ENCODE results near the gene AMER1. TPM values are rescaled to one million over a fixed set of nuclear protein-coding genes. Genes with fewer than 3 reads are reported as not detected.

The AMER1 gene
- polyA plus RNA-seq, 3 donors, result 1.0 to 1.8 (median 1.1) TPM

DNA sequence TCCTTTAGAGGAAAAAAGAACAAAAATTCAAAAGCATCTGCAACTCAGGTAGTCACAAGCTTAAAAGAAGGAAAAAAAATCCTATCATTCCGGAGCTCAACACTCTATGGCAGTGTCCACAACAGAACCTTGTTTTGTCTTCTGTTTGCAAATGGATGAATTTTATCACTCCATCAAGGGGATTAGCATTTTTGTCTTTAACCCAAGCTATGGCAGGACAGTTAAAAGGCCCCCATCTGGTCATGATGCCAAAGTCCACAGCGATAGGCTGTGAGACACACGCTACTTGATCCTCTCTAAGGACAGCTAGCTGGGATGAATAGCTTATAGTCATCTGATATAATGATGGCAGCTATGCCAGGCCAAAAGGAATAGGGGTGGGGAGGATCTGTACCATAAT, 16.6 kb downstream of the AMER1 start:
- no peak overlapping the region for H3K27ac ChIP-seq (ENCODE audit: low read depth, low read length)
- 86 to 100% (median 98%) methylated on average over 3 of the region's 3 CpGs for WGBS, 3 donors

DNA sequence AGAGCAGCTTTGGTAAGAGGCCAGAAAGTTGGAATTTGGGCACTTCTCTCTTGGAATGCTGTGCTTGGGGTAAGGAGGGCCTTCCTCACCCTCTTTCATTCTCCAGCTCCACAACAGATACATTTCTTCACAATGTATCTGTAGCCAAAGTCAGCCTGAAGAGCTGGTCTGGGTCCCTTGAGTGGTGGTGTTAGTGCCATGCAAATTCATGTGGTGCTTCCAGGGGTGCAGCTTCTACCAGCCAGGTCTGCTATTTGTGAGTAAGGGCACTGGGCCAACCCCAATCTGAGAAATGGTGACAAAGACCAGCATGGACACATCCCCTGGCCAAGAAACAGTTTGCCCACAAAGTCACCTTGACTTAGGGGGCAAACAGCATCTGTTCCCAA, 17.8 kb downstream of the AMER1 start:
- no peak overlapping the region for H3K27ac ChIP-seq (ENCODE audit: low read depth, low read length)

DNA sequence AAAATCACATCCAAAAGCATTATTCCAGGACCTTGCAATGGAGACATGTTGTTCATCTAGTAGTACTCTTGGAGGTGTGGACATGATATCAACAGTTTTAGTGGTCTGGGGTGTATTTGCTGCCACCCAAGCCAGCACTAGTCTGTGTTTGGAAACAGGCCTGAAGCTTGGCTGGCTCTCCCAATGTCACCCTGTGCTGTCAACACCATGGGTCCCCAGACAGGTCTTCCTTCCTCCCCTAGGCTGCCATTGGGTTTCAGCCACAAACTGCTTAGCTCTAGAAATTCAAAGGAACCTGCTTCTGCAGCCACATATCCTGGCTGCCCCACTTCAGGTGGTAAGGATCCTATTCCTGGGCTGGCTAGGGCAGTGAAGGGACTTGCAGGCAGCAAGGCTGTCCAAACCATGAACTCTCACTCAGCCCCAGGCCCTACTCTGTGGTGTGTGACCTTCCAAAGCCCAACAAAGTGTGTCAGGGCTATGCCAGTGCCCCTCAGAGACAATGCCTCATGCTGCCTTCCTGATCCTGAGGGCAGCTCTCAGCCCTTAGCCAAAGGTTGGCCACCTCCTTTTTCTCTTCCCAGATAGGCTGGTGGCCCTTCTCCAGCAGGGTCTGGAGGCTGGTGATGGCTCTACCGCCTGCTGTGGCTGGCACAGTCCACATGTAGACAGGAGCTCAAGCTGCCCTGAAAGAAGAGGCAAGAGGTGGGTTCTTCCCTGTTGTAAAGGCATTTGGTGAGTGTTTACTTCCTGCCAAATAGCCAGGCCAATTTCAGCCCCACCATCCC, 18.3 kb downstream of the AMER1 start:
- H3K27ac ChIP-seq (ENCODE audit: low read depth, low read length), result no peak overlapping the region
- 71 to 100% (median 95%) methylated on average over 1 of the region's 1 CpG for WGBS, 3 donors

DNA sequence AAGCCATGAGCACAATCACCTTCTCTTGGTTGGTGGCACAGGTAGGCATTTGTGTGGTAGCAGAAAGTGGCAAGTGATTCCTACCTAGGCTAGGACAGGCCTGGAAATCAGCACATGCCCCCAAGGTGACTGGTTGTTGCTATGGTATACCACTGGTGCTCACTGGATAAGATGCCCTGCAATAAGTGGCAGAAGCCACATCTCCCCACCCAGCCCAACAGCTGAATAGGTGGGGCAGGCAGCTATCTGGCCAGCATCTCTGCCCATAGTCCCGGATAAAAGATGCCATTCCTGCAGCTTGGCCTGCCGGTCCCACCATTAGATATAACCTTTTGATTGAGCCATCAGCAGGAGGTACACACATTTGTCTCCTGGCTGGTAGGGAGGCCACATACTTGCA, 21.1 kb downstream of the AMER1 start:
- H3K27ac ChIP-seq (ENCODE audit: low read depth, low read length), result no peak overlapping the region
- 73 to 91% (median 78%) methylated on average over 2 of the region's 2 CpGs for WGBS, 3 donors

DNA sequence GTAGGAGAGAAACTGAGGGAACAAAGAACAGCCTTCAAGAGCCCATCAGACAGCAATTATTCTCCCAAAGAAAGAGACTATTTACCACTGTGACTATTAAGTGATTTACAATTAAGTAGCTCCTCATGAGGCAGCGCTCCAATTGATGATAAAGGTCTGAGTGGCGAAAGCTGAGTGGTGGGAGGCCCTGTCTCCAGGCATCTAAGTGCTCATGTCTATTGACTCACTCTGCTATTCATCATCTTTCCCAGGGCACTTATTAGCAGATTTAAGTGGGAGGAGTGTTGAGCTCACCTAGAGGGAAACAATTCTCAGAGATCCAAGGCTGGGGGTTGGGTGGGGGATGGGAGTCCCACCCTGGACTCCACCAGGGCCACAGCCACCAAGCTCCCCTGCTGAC, 23.3 kb downstream of the AMER1 start:
- no peak overlapping the region for H3K27ac ChIP-seq (ENCODE audit: low read depth, low read length)
- WGBS, 3 donors, result 82 to 90% (median 83%) methylated on average over 2 of the region's 2 CpGs

DNA sequence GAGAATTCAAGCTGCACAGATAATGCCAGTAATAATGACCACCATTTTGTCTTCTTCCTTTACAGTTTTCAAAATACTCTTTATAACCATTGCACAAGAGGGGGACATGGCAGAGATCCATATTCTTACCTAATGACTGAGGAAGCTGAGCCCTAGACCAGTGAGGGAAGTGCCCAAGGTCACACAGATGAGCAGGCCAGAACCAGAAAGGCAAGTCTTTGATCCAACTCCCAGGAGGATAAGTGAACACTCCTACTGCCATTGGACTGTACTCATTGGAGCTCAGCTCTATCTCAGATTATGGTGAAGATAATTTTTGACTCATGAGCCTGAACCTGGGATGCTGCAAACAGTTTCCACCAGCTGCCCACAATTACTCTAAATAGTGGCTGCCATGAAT, 28.6 kb downstream of the AMER1 start:
- H3K27ac ChIP-seq (ENCODE audit: low read depth, low read length), result no peak overlapping the region

DNA sequence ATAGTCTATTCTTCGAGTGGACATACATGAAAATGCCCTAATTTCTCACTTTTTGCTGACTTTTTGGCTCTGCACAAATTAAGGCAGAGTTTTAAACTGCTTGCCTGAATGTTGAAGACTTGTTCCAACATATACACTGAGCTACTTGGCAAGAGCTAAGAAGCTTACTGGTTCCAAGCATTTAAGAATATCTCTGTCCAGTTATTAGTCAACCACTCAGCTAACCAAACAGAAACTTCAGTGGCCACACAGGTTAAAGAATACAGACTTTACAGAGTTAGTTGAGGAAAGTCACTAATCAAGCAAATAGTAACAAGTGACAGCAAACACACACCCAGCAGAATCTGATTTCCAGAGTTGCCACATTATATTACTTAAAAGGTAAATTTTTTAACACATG, 35.5 kb downstream of the AMER1 start:
- WGBS, 3 donors, result 49 to 96% (median 76%) methylated on average over 1 of the region's 1 CpG
- no peak overlapping the region for H3K27ac ChIP-seq (ENCODE audit: low read depth, low read length)

DNA sequence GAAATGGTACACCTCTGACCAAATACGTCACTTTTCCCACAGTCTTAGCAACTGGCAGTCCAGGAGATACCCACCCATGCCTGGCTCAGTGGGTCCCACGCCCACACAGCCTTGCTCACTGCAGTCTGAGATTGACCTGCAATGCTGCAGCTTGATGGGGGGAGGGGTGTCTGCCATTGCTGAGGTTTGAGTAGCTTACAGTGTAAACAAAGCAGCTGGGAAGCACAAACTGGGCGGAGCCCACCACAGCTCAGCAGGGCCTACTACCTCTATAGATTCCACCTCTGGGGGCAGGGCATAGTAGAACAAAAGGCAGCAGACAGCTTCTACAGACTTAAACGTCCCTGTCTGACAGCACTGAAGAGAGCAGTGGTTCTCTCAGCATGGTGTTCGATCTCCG, 52.7 kb downstream of the AMER1 start:
- no peak overlapping the region for H3K27ac ChIP-seq (ENCODE audit: low read depth, low read length)
- 60 to 73% (median 62%) methylated on average over 5 to 6 of the region's 6 CpGs for WGBS, 3 donors

DNA sequence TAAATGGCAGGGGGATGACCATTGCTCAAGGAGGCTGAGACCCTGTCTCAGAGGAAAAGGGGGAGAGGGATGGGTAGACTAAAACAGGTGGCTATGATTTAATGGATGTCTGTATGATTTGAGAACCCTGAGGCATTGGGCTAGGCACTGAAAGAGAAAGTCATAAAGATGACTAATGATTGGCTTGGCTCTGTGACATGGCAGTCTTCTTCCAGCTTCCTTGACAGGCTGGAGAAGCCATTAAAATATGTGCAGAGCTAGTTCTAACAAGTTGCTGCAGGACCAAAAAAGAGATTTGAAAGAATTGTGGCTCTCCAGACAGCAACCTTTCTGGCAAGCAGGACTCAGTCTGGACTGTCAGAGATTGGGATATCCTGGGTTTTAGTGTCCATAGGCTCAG, 53.6 kb downstream of the AMER1 start:
- no peak overlapping the region for H3K27ac ChIP-seq (ENCODE audit: low read depth, low read length)

DNA sequence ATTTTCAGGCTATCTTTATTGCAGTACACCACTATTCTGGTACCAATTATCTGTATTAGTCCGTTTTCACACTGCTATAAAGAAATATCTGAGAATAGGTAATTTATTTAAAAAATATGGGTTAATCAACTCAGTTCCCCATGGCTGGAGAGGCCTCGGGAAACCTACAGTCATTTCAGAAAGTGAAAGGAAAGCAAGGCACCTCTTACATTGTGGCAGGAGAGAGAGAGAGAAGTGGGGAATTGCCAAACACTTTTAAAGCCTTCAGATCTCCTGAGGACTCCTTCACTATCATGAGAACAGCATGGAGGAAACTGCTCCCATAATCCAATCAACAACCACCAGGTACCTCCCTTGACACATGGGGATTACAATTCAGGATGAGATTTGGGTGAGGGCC, 54.7 kb downstream of the AMER1 start:
- no peak overlapping the region for H3K27ac ChIP-seq (ENCODE audit: low read depth, low read length)
- 54 to 82% (median 79%) methylated on average over 2 of the region's 2 CpGs for WGBS, 3 donors

Other genes starting within 250 kb of the AMER1 start
- under 1 TPM in 2 of 3 donors, not detected in 1; 0.05 to 0.12 TPM for gene ASB12, start 24.9 kb upstream of the AMER1 start, polyA plus RNA-seq
- under 1 TPM; 0.28 to 0.90 (median 0.40) TPM for gene MTMR8, start 189.7 kb upstream of the AMER1 start, polyA plus RNA-seq

Measured in adipose tissue (tissue), 3 donors.